ENCODE results near the gene ZFYVE28. TPM values are rescaled to one million over a fixed set of nuclear protein-coding genes. Genes with fewer than 3 reads are reported as not detected.

The ZFYVE28 gene
- total and polyA plus RNA-seq, 12 donors: 4.3 to 24.6 (median 16.0) TPM

GRCh38 chr4:2397596-2398379 lies 20.7 kb downstream of the ZFYVE28 start:
- no peaks in the 10 kb centered on the region for H3K36me3 ChIP-seq (replicated peaks in 1 of 2)
- no peaks in the 10 kb centered on the region for H3K9me3 ChIP-seq (replicated peaks in 1 of 3)
- no peaks in the 10 kb centered on the region for H3K27me3 ChIP-seq
- TF ChIP-seq CTCF (IDR thresholded peaks at IDR 0.05) (no peak), POLR2A (IDR thresholded peaks at IDR 0.05) (no peak)
- peaks cover 12 to 13% of the 10 kb centered on the region in 2 donors for H3K4me1 ChIP-seq (replicated peaks in 1 of 2)
- H3K27ac ChIP-seq: no peak overlapping the region
- 78 to 85% (median 82%) methylated on average over 17 to 20 of the region's 20 CpGs for WGBS, 4 donors
- no peak overlapping the region for H3K4me3 ChIP-seq
- DNase-seq: no peak
- intact Hi-C loops (cut with DNase I): no loop called here

- intact Hi-C loops (cut with DNase I): no loop called here
These were observed 21.6 kb downstream of the ZFYVE28 start for GRCh38 chr4:2396781-2397368.

GRCh38 chr4:2395584-2395983 lies 22.9 kb downstream of the ZFYVE28 start:
- H3K9me3 ChIP-seq (replicated peaks in 1 of 3): no peaks in the 10 kb centered on the region
- no peak overlapping the region for H3K4me3 ChIP-seq
- no peaks in the 10 kb centered on the region for H3K4me1 ChIP-seq (replicated peaks in 1 of 2)
- intact Hi-C loops (cut with DNase I): no loop called here
- TF ChIP-seq POLR2A (IDR thresholded peaks at IDR 0.05): no peak
- no peak for TF ChIP-seq CTCF (IDR thresholded peaks at IDR 0.05)
- no peaks in the 10 kb centered on the region for H3K36me3 ChIP-seq (replicated peaks in 1 of 2)
- no peak for DNase-seq
- H3K27ac ChIP-seq: no peak overlapping the region
- H3K27me3 ChIP-seq: no peaks in the 10 kb centered on the region
- 76 to 88% (median 83%) methylated on average over 2 to 9 of the region's 9 CpGs for WGBS, 4 donors

More at GRCh38 chr4:2396781-2397368, 21.6 kb downstream of the ZFYVE28 start:
- no peak overlapping the region for H3K27ac ChIP-seq
- no peaks in the 10 kb centered on the region for H3K27me3 ChIP-seq
- no peaks in the 10 kb centered on the region for H3K36me3 ChIP-seq (replicated peaks in 1 of 2)
- 81 to 93% (median 87%) methylated on average over 17 to 21 of the region's 21 CpGs for WGBS, 4 donors
- no peak for DNase-seq
- H3K4me1 ChIP-seq (replicated peaks in 1 of 2): peaks cover 4 to 5% of the 10 kb centered on the region in 2 donors
- no peaks in the 10 kb centered on the region for H3K9me3 ChIP-seq (replicated peaks in 1 of 3)
- H3K4me3 ChIP-seq: no peak overlapping the region
- TF ChIP-seq POLR2A (IDR thresholded peaks at IDR 0.05) (no peak), CTCF (IDR thresholded peaks at IDR 0.05) (no peak)

GRCh38 chr4:2395038-2395437 lies 23.4 kb downstream of the ZFYVE28 start:
- DNase-seq: no peak
- Histone ChIP-seq H3K4me3 (no peak overlapping the region), H3K36me3 (replicated peaks in 1 of 2) (no peaks in the 10 kb centered on the region), H3K9me3 (replicated peaks in 1 of 3) (no peaks in the 10 kb centered on the region), H3K27me3 (no peaks in the 10 kb centered on the region), H3K27ac (no peak overlapping the region), H3K4me1 (replicated peaks in 1 of 2) (no peaks in the 10 kb centered on the region)
- TF ChIP-seq POLR2A (IDR thresholded peaks at IDR 0.05): no peak
- no peak for TF ChIP-seq CTCF (IDR thresholded peaks at IDR 0.05)
- WGBS, 4 donors: 65 to 73% (median 71%) methylated on average over 9 of the region's 9 CpGs
- intact Hi-C loops (cut with DNase I): no loop called here

Data from adrenal gland (tissue), 12 donors.